Measurements from ENCODE around the gene TXNDC15. TPM values are rescaled to one million over a fixed set of nuclear protein-coding genes. Genes with fewer than 3 reads are reported as not detected.
"Not testable (repeated sequence)": the region's sequence is repeated elsewhere in the genome, so short reads cannot be mapped to it uniquely, and the experiment has no call there.

TXNDC15 gene
- total RNA-seq, 1 donor from 2014 or later = 46.5 TPM

GRCh38 chr5:134845852-134846640, 28.1 kb upstream of the TXNDC15 start, which contains the start of gene C5orf24:
Gene C5orf24, plus strand, starts transcription at chr5:134845968. Its CDS starts 8,933 bp downstream, at chr5:134854901.
- Mint-ChIP-seq H3K4me3 (ENCODE audit: low read depth) (peak within 1 kb of the TSS; percentile 86), H3K27me3 (no peaks in the 10 kb centered on the region), H3K4me1 (ENCODE audit: low read depth) (peaks cover 9% of the 10 kb centered on the region), H3K9me3 (ENCODE audit: low read depth) (no peaks in the 10 kb centered on the region), H3K36me3 (ENCODE audit: insufficient read depth) (peaks cover 10% of the 10 kb centered on the region), H3K27ac (peak within 1 kb of the TSS; percentile 97)
- DNase-seq (ENCODE audit: low spot score, unreplicated experiment) = peak; percentile 77
- TF ChIP-seq CTCF (IDR thresholded peaks at IDR 0.05; ENCODE audit: unreplicated experiment) = no peak

- TF ChIP-seq CTCF (IDR thresholded peaks at IDR 0.05; ENCODE audit: unreplicated experiment) = no peak
- DNase-seq (ENCODE audit: low spot score, unreplicated experiment) = no peak
- Mint-ChIP-seq H3K36me3 (ENCODE audit: insufficient read depth) (peaks cover 11% of the 10 kb centered on the region), H3K4me3 (ENCODE audit: low read depth) (peak overlapping the region; percentile 86), H3K27me3 (no peaks in the 10 kb centered on the region), H3K9me3 (ENCODE audit: low read depth) (no peaks in the 10 kb centered on the region), H3K27ac (peak overlapping the region; percentile 97), H3K4me1 (ENCODE audit: low read depth) (peaks cover 9% of the 10 kb centered on the region)
Measured at GRCh38 chr5:134846641-134846960, 27.6 kb upstream of the TXNDC15 start.

GRCh38 chr5:134849434-134849933, 24.7 kb upstream of the TXNDC15 start:
- H3K27me3 Mint-ChIP-seq; H3K27ac Mint-ChIP-seq; H3K4me3 Mint-ChIP-seq (ENCODE audit: low read depth); H3K4me1 Mint-ChIP-seq (ENCODE audit: low read depth); H3K9me3 Mint-ChIP-seq (ENCODE audit: low read depth); DNase-seq (ENCODE audit: low spot score, unreplicated experiment): not testable (repeated sequence)
- H3K36me3 Mint-ChIP-seq (ENCODE audit: insufficient read depth) = peaks cover 18% of the 10 kb centered on the region

GRCh38 chr5:134851307-134851923, 22.8 kb upstream of the TXNDC15 start:
- Mint-ChIP-seq H3K27ac (peak overlapping the region; percentile 62), H3K4me1 (ENCODE audit: low read depth) (peaks cover 4% of the 10 kb centered on the region), H3K9me3 (ENCODE audit: low read depth) (no peaks in the 10 kb centered on the region), H3K4me3 (ENCODE audit: low read depth) (no peak overlapping the region), H3K36me3 (ENCODE audit: insufficient read depth) (peaks cover 19% of the 10 kb centered on the region), H3K27me3 (no peaks in the 10 kb centered on the region)
- DNase-seq (ENCODE audit: low spot score, unreplicated experiment) = no peak
- peak; percentile 33 for TF ChIP-seq CTCF (IDR thresholded peaks at IDR 0.05; ENCODE audit: unreplicated experiment)

- H3K4me1 Mint-ChIP-seq (ENCODE audit: low read depth); H3K4me3 Mint-ChIP-seq (ENCODE audit: low read depth); DNase-seq (ENCODE audit: low spot score, unreplicated experiment); H3K27me3 Mint-ChIP-seq; H3K27ac Mint-ChIP-seq; H3K9me3 Mint-ChIP-seq (ENCODE audit: low read depth): not testable (repeated sequence)
- H3K36me3 Mint-ChIP-seq (ENCODE audit: insufficient read depth) = peaks cover 19% of the 10 kb centered on the region
Measured at GRCh38 chr5:134856465-134856864, 17.7 kb upstream of the TXNDC15 start.

GRCh38 chr5:134857401-134857800, 16.8 kb upstream of the TXNDC15 start:
- Mint-ChIP-seq H3K36me3 (ENCODE audit: insufficient read depth) (peaks cover 15% of the 10 kb centered on the region), H3K4me1 (ENCODE audit: low read depth) (no peaks in the 10 kb centered on the region), H3K27me3 (no peaks in the 10 kb centered on the region), H3K27ac (no peak overlapping the region), H3K9me3 (ENCODE audit: low read depth) (no peaks in the 10 kb centered on the region), H3K4me3 (ENCODE audit: low read depth) (no peak overlapping the region)
- DNase-seq (ENCODE audit: low spot score, unreplicated experiment) = no peak
- no peak for TF ChIP-seq CTCF (IDR thresholded peaks at IDR 0.05; ENCODE audit: unreplicated experiment)

All from progenitor cell of endocrine pancreas (in vitro differentiated cells).